ENCODE data around the gene SORCS2.

GRCh38 chr4:7649741-7650531, 457.6 kb downstream of the SORCS2 start:
- no peak for TF ChIP-seq CTCF (IDR thresholded peaks at IDR 0.05)
- no peak for TF ChIP-seq POLR2A (IDR thresholded peaks at IDR 0.05)

Data from esophagus squamous epithelium (tissue), 4 donors.